OCI-LY1 (cell line): ENCODE results near the gene ZFP28.

Experiments used
- H2AFZ ChIP-seq: fragments of 200-600 bp; sonication (generic), shearing (Covaris generic); 2 replicates; pipeline ENCODE4 v1.6.0; 2014; ENCODE audit warnings: antibody characterized with exemption, mild to moderate bottlenecking, low read length
- H3F3A ChIP-seq: fragments of 200-600 bp; sonication (generic), shearing (Covaris generic); 2 replicates; pipeline ENCODE4 v1.6.0; 2014; ENCODE audit warnings: mild to moderate bottlenecking, antibody characterized with exemption, low read length, moderate library complexity; ENCODE audit not compliant: insufficient read depth
- H3K27ac ChIP-seq: fragments of 200-600 bp; sonication (generic); 2 replicates; pipeline ENCODE4 v1.5.1; 2014; ENCODE audit warnings: low read length, mixed run types, mild to moderate bottlenecking, low read depth; ENCODE audit not compliant: poor library complexity, severe bottlenecking
- H3K27me3 ChIP-seq: fragments of 200-600 bp; sonication (generic); 2 replicates; pipeline ENCODE4 v1.6.0; 2014; ENCODE audit warnings: antibody characterized with exemption, mild to moderate bottlenecking, low read length, moderate library complexity; ENCODE audit not compliant: insufficient read depth
- H3K36me3 ChIP-seq: fragments of 200-600 bp; sonication (generic); 2 replicates; pipeline ENCODE4 v1.6.1; 2014; ENCODE audit warnings: mild to moderate bottlenecking, antibody characterized with exemption, low read length, moderate library complexity, mixed read lengths; ENCODE audit not compliant: insufficient read depth
- H3K4me1 ChIP-seq: fragments of 200-600 bp; sonication (generic); 2 replicates; pipeline ENCODE4 v1.5.1; 2014; ENCODE audit warnings: mild to moderate bottlenecking, low read length, moderate library complexity; ENCODE audit not compliant: insufficient read depth, severe bottlenecking
- H3K4me2 ChIP-seq: fragments of 200-600 bp; sonication (generic), shearing (Covaris generic); 2 replicates; pipeline ENCODE4 v1.6.1; 2014; ENCODE audit warnings: low read length
- H3K4me3 ChIP-seq: fragments of 200-600 bp; sonication (generic); 2 replicates; pipeline ENCODE4 v1.5.1; 2014; ENCODE audit warnings: low read length, low read depth, mild to moderate bottlenecking, mixed read lengths; ENCODE audit not compliant: poor library complexity, severe bottlenecking
- H3K79me2 ChIP-seq: fragments of 200-600 bp; shearing (Covaris generic); 2 replicates; pipeline ENCODE4 v1.6.1; 2016; ENCODE audit warnings: mixed run types, low read length, mixed read lengths; ENCODE audit not compliant: insufficient read depth
- H3K9ac ChIP-seq: fragments of 200-600 bp; sonication (generic), shearing (Covaris generic); 2 replicates; pipeline ENCODE4 v1.6.1; 2014; ENCODE audit warnings: mild to moderate bottlenecking, low read length, mixed read lengths
- H3K9me2 ChIP-seq: fragments of 200-600 bp; sonication (generic), shearing (Covaris generic); 2 replicates; pipeline ENCODE4 v1.6.1; 2014; ENCODE audit warnings: low read depth, mild to moderate bottlenecking, low read length, mixed read lengths
- H3K9me3 ChIP-seq: fragments of 200-600 bp; shearing (Covaris generic); 2 replicates; pipeline ENCODE4 v1.6.1; 2014; ENCODE audit warnings: low read length, mixed read lengths
- H4K20me1 ChIP-seq: fragments of 200-600 bp; sonication (generic), shearing (Covaris generic); 2 replicates; pipeline ENCODE4 v1.6.0; 2016; ENCODE audit warnings: mild to moderate bottlenecking, low read length; ENCODE audit not compliant: insufficient read depth
- CTCF ChIP-seq: fragments of 200-600 bp; sonication (generic), shearing (Covaris generic); IDR thresholded peaks from 2 replicates; pipeline ENCODE4 v1.5.1; 2017; ENCODE audit warnings: mild to moderate bottlenecking, antibody characterized with exemption, low read length, moderate library complexity, mixed read lengths
- EZH2 ChIP-seq: fragments of 200-600 bp; sonication (generic), shearing (Covaris generic); IDR thresholded peaks from 2 replicates; pipeline ENCODE4 v1.8.0; 2017; ENCODE audit warnings: borderline replicate concordance, mixed run types, mild to moderate bottlenecking, antibody characterized with exemption, low read length, moderate library complexity, mixed read lengths

The ZFP28 gene

GRCh38 chr19:56597696-56598095 is 58.9 kb downstream of the ZFP28 start:
- Histone ChIP-seq H4K20me1 (no peaks in the 10 kb centered on the region), H3K79me2 (no peaks in the 10 kb centered on the region), H3K4me1 (peaks cover 7% of the 10 kb centered on the region), H2AFZ (no peak overlapping the region), H3K4me3 (no peak overlapping the region), H3F3A (no peaks in the 10 kb centered on the region), H3K36me3 (peaks cover 38% of the 10 kb centered on the region), H3K9ac (no peak overlapping the region), H3K27ac (no peak overlapping the region), H3K27me3 (no peaks in the 10 kb centered on the region), H3K4me2 (no peak overlapping the region), H3K9me2 (no peaks in the 10 kb centered on the region), H3K9me3 (peaks cover 4% of the 10 kb centered on the region)
- TF ChIP-seq CTCF: no peak
- no peak for TF ChIP-seq EZH2

- Histone ChIP-seq H3K4me3 (no peak overlapping the region), H3F3A (no peaks in the 10 kb centered on the region), H4K20me1 (no peaks in the 10 kb centered on the region), H3K4me2 (no peak overlapping the region), H3K36me3 (peaks cover 45% of the 10 kb centered on the region), H3K79me2 (no peaks in the 10 kb centered on the region), H3K27me3 (no peaks in the 10 kb centered on the region), H3K9me3 (peaks cover 8% of the 10 kb centered on the region), H2AFZ (no peak overlapping the region), H3K27ac (no peak overlapping the region), H3K9me2 (no peaks in the 10 kb centered on the region), H3K9ac (no peak overlapping the region), H3K4me1 (no peaks in the 10 kb centered on the region)
- TF ChIP-seq EZH2: no peak
- no peak for TF ChIP-seq CTCF
Measured at GRCh38 chr19:56601375-56601774, 62.6 kb downstream of the ZFP28 start.

- Histone ChIP-seq H3K79me2 (no peaks in the 10 kb centered on the region), H3K4me3 (no peak overlapping the region), H3K36me3 (peaks cover 33% of the 10 kb centered on the region), H3K9me2 (no peaks in the 10 kb centered on the region), H3K9ac (no peak overlapping the region), H3F3A (no peaks in the 10 kb centered on the region), H3K27ac (no peak overlapping the region), H4K20me1 (no peaks in the 10 kb centered on the region), H3K4me1 (no peaks in the 10 kb centered on the region), H2AFZ (no peak overlapping the region), H3K4me2 (no peak overlapping the region), H3K9me3 (peaks cover 15% of the 10 kb centered on the region; the same call in 1 of the 2 replicates), H3K27me3 (no peaks in the 10 kb centered on the region)
- no peak for TF ChIP-seq EZH2
- no peak for TF ChIP-seq CTCF
Measured at GRCh38 chr19:56603829-56604228, 65.1 kb downstream of the ZFP28 start.
